ENCODE results near the gene RIN1.
A peak's percentile ranks its signal among the peaks of the same experiment; 100 is the strongest.
"Not testable (repeated sequence)": the region's sequence is repeated elsewhere in the genome, so short reads cannot be mapped to it uniquely, and the experiment has no call there.

The RIN1 gene

DNA sequence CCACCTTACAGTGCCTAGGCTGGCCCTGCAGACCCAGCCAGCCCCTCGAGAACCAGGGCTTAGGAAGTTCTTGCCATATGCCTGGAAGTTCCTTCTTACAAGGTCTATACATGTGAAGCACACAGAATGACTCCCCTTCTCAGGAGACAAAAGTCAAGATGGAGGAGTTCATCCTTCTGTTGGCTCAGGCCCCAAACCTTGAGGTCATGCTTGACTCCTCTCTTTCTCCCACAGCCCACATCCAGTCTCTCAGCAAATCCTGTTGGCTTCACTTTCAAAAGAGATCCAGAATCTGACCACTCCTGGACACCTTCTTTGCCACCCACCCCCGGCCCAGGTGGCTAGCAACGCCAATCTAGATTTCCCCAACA, 17.6 kb downstream of the RIN1 start:
- DNase-seq, result no peak

DNA sequence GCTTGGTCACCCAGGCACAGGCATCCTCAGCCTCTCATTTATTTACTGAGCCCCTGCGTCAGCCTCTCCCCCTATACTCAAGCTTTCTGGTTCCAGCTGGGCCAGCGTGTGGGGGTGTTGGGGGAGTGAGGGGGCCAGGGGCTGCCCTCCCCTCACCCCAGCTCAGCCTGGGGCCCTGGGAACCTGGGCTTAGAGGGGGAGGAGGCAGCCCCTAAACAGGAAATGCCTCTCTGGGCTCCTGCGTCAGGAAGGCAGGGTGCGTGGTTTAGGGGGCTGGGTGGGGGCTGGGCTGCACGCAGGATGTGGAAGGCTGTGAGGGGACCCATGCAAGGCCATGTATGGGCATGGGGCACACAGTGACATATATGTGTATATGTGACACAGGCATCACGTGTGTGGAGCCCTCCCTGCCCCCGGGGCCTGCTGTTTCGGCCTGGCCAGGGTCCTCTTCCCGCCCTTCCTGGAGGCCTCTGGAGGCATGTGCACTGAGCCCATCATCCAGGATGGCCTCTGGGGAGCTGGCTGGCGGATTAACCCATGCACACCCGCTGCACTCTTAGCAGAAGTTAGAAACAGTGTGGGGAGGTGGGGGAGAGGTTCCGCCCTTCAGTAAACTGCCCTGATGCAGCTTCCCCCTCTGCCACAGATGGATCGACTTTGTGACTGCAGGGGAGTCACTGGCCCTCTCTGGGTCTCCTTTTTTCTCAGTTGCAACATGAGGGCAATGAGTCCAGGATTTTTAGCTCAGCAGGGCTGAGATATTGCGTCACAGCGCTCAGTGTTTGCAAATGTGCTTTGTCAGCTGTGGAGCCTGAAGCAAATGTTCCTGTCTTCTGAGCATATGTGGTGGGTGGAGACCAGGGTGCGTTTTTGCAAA, 18.3 kb downstream of the RIN1 start:
- DNase-seq, result peak; percentile 71

DNA sequence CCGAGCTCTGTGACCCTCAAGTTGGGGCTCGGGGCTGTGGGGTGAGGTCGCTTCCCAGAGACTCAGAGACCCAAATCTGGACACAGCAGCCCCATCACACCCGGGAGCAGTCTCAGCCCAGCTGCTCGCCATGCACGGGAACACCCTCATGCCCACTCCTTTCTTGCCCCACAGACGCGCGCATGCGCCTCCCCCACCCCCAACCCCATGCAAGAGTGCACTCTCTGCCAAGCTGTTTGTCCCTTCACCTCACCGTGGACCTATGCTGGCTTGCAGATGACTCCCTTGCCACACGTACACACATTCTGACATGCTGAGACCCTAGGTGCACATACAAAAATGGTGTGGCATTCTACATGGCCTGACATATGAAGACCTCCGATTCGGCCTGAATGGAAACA, 18.9 kb downstream of the RIN1 start:
- peak; percentile 41 for DNase-seq

DNA sequence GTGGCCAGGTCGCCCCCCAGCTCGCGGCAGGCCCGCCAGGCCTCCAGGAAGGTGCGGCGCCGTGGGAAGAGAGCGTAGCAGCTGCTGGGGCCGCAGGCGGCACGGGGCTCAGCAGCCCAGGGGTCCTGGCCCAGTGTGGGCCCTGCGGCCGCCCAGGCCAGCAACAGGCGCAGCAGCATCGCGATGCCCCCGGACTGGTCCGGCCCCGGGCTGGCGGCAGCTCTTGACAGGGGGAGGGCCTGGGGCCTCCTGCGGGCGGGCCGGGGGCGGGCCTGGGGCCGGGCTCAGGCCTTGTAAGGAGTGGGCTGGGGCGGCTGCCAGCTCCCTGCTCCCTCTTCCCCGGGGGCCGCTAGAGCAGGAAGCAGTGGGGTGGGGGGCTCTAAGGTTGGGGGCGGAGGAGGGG, 19.4 kb downstream of the RIN1 start, which contains the start of gene CD248:
Gene CD248, minus strand, starts transcription at position 196 of the 403 bp plus-strand sequence. Its CDS starts 17 bp downstream, at position 179.
- peak; percentile 12 for DNase-seq

DNA sequence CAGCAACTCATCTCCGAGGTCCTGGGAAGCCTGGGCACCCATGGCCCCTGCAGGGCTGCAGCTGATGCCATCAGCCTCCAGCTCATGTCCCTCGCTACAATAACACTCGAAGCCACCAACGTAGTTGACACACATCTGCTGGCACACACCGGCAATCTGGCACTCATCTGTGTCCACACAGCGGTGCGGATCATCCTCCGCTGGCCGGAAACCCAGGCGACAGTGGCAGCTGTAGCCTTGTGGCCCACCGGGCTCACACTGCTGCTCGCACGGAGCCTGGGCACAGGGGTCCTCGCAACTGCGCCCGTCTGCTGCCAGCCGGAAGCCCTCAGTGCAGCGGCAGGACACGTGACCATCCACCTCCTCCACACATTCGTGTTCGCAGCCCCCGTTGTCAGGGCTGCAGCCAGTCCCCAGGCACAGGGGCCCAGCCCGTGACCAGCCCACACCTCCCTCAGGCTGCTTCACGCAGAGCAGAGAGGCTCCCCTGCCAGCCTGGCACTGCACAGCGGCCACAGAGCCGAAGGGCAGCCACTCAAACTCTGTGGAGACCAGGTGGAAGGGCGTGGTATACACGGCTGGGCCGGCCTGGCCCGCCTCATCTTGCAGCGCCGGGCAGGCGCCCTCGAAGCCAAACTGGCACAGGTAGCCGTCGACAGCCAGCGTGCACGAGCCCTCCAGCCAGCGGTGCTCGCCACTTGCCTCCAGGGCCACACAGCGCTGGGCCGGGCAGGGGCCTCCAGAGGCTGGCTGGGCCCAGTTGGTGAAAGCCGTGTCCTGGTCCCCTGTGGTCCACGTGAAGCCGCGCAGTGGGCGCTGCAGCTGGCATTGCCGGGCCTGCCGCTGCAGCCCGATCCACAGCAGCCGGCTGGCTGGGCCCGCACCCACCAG, 20.1 kb downstream of the RIN1 start:
- DNase-seq, result no peak

DNA sequence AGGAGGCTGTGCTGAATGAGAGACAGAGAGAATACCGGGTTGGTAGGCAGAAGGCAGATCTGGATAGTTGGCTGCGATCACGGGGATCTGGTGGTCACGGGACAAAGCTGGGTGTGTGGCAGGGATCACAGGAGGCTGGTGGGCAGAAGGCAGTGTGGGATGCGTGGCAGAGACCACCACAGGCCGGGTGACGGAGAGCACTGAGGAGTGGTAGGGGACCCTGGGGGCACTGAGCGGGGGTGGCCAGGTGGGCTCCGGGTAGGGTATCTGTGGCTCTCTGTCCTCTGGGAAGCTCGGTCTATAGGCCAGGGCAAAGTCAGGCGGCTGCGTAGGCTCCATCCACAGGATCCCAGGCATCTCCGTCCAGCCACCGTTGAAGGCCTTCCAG, 20.7 kb downstream of the RIN1 start:
- DNase-seq, result no peak

DNA sequence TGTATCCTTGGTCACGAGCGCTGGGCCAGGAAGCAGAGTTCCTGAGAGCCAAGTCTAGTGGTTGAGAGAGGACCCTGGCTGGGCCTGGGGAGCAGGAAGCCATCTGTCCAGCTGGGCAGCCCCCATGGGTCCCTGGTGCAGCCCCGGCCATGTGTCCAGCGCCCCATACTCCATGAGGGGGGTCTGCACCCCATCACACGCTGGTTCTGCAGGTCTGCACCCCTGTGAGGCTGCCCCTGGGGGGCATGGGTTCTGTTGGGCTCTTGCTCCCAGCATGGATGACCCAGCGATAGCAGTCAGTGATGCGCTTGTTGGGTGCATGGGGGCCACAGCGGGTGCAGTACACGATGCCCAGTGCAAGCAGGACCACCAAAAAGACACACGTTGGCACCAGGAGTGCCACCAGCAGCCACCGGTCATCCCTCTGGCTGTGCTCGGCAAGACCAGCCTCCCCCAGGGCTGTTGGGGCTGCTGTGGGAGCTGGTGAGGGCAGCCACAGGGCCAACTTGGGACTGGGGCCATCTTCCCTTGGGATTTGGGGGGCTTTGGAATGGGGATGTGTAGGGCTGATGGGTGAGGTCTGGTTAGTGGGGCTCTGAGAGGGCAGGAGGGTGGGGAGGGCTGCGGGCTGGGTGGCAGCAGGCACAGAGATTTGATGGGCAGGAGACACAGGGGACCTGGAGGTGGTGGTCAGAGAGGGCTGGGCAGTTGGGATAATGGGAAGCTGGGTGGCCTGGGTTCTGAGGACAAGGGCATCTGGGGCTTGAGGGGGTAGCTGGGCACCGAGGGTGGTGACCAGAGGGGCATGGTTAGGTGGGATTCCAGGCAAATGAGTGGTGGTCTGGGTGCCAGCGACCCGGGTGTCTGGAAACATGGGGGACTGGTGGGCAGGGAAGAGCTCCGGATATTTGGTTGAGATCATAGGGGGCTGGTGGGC, 21.4 kb downstream of the RIN1 start:
- no peak for DNase-seq

DNA sequence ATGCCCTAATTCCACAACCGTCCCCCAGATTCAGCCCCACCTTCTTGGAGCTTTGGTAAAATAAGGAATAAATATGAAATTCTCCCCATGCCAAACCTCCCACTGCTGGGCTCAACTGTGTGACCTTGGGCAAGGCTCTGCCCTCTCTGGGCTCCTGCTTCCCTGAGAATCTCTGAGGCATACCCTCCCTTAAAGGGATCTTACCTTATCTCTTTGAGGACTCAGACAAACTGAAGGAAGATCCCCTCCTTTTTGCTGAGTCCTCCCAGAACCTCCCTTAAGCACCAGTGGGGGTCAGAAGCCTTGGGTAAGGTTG, 22.1 kb downstream of the RIN1 start:
- no peak for DNase-seq

DNA sequence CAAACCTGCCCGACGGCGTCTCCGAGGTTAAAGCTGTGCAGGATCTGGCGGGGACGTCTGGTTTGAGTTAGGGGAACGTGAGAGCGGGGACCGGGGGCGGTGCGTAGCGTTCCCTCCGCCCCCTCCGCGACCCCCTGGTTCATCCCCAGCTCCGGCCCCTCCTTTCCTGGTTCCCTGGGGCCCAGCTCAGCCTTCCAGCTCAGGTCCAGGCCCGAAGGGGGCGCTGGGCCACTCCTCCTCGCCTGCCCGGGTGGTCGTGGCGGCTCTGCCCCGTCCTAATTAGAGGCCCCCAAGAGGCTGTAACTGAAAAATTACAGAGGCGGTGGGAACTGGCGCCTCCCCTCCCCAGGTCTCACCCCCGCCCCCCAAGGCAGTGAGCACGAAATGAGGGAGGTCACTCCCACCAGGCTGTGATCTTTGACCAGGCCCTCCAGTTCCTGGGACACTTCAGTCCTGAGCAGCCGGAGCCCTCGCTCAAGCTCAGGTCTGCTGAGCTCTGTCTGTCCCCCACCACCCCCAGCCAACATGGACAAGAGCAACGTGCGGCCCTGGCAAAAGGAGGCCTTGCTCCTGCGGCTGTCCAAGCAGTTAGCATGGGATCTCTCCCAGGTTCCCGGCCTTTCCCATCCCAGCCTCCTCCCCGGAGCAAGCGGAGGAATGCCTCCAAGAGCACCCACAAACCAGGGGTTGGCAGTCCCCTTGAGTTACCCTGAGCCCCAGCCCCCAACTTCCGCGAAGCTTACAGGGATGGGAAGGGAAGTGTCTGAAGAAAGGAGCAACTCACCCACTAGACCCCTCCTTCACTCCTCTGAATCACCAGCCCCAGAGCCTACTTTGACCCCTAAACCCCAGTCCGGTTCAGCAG, 22.7 kb downstream of the RIN1 start:
- no peak for DNase-seq

DNA sequence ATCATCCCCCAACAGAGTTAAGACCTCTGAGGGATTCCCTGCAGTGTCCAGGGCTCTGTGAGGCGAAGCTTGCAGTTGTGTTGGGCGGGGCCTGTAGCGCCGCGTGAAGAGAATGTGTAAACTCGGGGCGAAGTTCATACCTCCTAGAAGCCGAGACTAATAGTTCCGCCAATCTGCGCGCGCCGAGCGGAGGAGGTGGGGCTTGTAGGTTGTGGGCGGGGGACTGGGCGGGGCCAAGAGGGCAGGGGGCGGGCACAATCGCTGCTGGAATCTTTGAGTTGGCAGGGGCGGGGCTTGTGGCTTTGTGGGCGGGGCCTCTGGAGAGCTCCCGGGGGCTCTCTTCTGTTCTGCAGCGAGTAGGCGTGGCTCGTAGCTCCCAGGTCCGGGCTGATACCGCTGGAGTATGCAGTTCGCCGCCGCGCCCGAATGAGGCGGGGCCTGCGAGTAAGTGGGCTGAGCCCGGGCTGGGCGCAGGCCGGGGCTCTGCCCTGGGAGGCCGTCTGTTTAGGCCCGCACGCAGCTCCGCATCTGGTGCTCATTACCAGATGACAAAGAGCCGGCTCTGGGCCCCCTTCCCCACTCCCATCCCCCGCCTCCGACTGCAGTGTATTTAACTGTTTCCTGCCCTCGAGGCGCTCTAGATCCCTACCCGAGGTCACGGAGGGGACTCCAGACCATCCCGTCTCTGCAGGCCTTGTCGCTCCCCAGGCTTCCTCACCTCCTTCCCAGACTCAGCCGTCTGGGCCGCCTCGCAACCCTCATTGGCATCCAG, 23.5 kb downstream of the RIN1 start:
- DNase-seq, result peak; percentile 99

DNA sequence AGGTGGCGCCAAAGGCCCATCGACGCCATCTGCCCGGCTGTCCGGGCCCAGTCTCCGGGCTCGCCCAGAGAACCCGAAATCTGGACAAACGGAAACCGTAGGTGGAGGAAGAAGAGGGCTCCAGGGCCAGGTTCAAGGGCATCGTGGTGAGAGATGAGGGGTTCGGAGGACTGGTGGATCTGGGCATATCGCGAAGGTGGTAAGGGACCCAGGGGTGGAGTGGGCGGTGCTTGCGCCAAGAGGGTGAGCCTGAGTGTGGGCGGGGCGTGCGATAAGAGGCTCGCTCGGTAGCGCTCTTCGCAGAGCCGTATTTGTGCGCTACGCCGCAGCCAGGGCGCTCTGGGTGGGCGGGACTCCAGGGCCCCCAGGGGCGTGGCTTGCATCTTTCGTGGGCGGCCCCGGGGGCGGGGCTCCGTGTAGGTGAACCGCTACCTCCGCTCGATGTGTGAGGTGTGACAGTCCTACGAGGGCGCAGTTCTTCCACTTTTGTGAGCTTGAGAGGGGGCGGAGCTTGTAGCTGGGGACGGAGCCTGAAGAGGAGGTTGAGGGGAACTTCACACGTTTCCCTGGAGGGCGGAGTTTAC, 24.2 kb downstream of the RIN1 start:
- peak; percentile 99 for DNase-seq

DNA sequence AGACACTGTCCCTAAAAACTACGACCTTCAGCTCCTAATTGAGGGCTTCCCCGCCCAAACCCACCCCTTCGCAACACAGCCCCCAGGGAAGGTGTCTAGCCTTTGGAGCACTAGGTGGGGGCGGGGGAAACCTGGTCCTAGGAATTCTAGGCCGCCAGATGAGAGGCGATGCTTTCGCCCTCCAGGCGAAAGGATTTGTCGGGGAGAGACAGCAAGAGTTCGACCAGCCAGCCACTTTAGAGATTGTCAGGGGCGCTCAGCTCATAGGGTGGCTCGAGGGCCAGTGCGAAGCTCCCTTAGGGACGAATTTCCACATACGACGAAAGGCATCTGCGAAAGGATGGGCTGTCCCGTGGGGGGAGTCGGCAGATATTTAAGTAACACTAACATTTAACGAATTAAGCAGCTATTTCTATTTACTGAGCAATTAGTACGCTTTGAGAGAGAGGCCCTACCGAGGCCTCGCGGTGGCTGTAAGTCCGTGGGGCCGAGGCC, 24.7 kb downstream of the RIN1 start:
- DNase-seq, result no peak

DNA sequence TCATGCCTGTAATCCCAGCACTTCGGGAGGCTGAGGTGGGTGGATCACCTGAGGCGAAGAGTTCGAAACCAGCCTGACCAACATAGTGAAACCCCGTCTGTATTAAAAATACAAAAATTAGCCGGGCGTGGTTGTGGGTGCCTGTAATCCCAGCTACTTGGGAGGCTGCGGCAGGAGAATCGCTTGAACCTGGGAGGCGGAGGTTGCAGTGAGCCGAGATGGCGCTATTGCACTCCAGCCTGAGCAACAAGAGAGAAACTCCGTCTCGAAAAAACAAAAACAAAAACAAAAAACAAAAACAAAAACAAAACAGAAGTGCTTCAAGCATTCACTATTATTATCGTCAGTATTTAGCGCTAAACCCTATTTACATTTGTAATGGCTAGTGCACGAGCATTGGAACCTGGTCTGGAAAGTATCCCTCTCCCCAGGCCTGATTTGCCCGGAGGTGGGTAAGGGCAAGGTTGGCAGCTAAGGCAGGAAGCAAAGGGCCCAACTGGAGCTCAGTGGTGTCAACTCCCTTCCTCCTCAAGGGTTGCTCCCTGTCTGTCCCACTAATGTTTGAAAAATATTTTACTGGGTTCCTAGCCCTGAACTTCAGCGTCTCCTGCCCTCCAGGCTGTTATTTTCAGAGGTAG, 25.3 kb downstream of the RIN1 start:
- not testable (repeated sequence) for DNase-seq

DNA sequence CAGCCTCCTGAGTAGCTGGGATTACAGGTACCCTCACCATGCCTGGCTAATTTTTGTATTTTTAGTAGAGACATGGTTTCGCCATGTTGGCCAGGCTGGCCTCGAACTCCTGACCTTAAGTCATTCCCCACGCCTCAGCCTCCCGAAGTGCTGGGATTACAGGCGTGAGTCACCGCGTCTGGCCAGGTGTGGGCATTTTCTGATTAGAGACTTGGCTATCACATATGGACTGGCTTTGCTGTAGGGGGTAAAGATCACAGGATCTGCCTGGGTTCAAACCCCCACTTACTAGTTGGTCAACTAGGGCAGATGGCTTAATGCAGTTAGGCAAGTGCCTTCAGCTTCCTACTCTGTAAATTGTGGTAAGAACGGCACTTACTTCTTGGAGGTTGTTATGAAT, 25.9 kb downstream of the RIN1 start:
- DNase-seq, result no peak

DNA sequence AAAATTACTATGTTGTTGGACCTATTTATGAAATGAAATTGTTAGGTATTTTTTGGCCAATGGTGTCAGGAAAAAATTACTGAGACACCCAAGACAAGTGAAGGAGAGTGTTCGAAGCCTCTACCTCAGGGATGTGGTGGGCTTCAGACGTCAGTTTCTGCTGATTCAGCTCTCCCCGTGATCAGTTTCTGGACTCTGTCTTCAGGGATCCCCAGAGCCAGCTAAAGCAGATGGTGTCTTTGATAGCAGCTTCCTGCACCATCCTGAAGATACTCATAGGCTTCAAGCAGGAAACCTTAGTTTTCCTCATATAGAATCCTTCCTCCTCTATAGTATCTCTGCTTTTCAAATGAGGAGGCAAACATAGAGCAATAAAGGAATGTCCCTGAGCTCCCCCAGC, 26.8 kb downstream of the RIN1 start:
- no peak for DNase-seq

DNA sequence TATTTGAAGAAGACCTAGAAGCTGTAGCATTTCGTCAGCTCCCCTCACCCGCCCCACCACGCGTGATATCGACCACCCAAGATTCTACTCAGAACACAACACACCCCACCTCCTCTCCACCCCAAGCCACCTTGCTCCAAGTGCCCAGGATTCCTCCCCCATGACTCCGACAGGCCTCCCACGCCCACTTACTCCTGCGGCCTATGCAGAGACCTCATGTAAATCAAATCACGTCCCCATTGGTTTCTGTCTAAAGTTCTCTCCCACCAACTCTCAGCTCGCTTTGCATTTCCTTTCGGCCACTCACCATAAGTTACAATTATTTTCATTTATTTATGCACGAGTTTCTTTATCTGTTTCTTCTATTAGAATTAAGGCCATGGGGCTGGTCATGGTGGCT, 33.6 kb downstream of the RIN1 start:
- DNase-seq, result no peak

DNA sequence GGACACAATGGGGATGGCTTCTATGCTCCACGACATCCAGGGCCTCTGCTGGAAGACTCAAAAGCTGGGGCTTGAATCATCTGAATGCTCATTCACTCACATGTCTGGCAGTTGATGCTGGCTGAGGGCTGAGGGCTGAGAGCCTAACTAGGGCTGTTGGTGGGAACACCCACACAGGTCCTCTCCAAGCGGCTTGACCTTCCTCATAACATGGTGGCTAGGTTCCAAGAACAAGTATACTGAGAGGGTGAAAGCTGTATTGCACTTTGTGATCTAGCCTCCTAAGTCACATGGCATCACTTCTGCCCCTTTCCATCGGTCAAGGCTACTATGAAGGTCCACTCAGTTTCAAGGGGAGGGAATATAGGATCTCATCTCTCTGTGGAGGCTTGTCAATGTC, 37.0 kb downstream of the RIN1 start:
- DNase-seq, result no peak

DNA sequence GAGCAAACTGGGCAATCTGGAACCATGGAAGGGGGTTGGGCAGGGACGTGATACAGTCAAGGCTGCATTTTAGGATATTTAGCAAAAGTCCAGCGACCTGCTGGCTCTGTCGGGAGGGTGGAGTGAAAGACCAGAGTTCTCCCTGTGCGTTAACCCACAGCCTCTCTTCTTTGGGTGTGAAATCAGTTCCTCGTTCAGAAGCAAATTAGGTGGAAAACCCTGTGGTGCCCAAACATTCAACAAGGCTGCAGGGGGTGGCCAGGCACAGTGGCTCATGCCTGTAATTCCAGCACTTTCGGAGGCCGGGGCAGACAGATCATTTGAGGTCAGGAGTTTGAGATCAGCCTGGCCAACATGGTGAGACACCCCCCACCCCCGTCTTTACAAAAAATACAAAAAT, 38.6 kb downstream of the RIN1 start:
- no peak for DNase-seq

DNA sequence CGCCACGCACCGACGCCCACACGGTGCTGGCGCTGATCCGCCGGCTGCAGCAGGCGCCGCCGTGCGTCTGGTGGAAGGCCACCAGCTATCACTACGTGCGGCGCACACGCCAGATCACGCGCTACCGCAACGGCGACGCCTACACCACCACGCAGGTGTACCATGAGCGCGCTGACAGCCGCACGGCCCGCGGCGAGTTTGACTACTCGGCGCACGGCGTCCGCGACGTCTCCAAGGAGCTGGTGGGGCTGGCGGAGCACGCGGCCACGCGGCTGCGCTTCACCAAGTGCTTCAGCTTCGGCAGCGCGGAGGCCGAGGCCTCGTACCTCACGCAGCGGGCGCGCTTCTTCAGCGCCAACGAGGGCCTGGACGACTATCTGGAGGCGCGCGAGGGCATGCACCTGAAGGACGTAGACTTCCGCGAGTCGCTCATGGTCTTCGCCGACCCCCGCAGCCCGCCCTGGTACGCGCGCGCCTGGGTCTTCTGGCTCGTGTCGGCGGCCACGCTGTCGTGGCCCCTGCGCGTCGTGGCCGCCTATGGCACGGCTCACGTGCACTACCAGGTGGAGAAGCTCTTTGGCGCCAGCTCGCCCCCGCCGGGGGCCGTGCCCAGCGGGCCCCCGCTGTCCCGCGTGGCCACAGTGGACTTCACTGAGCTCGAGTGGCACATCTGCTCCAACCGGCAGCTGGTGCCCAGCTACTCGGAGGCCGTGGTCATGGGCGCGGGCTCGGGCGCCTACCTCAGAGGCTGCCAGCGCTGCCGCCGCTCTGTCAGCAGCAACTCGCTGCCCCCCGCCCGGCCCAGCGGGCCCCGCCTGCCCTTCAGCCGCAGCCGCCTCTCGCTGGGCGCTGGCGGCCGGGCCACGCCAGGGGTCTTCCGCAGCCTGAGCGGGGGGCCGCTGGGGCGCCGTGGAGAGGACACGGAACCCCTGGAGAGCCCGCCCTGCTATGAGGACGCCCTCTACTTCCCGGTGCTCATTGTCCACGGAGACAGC, 41.3 kb downstream of the RIN1 start:
- DNase-seq, result no peak

Measured in CD4-positive, alpha-beta T cell treated with Interleukin-10 for 1 hour (primary cell).